Activated gamma-delta T cell (primary cell): Measurements from ENCODE around the gene ZFP90.
A peak's percentile ranks its signal among the peaks of the same experiment; 100 is the strongest.
"Not testable (repeated sequence)": the region's sequence is repeated elsewhere in the genome, so short reads cannot be mapped to it uniquely, and the experiment has no call there.

Experiments used
- DNase-seq: peaks from one replicate; lab custom pipeline; 2025; lab: John Stamatoyannopoulos, UW

ZFP90 gene

DNA sequence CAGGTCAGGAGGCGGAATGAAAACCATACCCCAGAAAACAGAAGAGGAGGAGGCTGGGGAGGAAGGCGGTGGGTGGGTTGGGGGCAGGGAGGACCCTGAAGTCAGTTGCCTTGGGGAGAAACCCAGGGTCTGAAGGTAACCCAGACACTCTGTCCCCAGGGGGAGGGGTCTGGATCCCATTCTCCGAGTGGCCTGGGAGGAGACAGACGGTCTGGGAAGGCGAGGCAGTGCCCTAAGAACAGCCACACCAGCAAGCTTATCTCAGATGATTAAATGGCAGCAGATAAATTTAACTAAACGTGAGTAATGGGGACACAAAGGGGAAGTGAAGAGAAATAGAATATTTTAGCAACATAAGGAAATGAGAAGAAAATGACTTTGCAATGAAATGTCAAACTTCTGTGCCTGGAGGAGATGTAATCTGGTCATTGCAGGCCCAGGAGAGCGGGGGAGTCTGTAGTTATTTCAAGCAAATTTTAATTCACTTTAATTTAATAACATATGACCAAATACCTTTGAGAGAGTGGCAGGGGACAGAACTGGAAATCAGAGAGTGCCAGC lies 21.4 kb upstream of the ZFP90 start:
- DNase-seq, result no peak

DNA sequence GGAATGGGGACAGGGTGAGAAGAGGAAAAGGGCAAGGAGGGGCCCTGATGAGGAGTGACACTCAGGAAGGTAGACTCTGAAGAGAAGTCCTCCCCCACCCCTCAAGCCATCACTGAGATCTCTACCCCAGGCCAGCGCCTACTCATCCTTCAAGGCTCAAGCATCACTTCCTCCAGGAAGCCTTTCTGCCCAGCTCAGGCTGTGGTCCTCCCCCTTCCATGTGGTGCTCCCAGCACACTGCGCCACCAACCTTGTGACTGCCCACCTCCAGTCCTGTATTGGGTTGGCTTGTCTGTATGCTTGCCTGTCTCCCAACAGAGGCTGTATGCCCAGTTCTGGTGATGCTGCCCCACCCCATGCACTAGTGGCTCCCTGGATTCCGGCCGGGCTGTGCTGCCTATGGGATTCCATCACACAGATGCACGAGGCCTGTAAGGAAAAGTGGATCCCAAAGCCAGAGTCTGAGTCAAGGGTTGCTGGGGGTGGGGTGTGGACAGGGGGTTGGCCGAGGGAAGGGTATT lies 19.8 kb upstream of the ZFP90 start:
- no peak for DNase-seq

DNA sequence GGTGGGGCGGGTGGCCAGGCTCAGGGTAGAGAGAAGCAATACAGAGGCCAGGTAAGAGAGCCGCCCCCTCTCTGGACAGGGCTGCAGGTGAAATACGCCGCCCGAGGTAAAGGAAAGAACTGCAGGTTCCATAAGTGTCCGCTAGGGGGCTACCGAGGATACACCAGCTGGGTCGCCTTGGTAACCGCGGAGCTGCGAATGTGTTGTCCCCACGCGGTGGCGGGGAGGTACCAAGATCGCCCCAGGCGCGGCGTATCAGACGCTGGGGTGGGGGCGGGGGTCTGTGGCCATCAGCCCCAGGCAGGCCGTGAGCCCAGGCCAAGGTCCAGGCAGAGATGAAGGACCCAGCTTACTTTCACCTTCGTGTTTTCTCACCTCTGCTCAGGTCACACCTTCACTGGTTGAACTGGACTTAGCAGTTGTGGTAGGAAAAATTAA lies 18.4 kb upstream of the ZFP90 start:
- peak; percentile 42 for DNase-seq

DNA sequence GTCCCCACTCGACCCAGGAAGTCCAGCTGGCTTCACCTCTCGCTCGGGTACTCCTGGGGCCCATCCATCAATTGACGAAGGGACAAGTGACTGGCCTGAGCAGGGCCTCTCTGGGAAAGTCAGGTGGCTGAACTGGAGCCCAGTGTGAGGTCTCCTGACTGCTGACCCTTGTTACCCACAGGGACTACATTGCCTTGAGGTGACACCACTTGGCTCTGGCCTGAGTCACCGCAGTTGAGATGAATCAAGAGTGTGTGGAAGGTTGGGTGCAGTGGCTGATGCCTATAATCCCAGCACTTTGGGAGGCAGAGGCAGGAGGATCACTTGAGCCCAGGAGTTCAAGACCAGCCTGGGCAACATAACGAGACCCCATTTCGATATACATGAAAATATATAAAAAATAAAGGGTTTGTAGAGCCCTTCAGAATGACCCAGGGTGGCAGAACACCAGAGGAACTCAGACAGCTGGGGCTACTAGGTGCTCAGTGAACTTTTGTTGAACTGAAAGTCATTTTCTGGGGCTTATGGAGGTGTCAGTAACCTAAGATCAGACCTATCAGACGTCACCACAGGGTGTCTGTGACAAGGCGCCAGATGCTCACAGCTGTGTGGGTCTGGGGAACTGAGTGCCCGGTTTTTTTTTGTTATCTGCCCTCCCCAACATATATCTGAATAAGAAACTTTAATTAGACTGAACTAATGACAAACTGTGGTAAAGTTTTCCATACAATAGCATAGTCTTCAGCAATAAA lies 14.8 kb upstream of the ZFP90 start:
- DNase-seq, result no peak

DNA sequence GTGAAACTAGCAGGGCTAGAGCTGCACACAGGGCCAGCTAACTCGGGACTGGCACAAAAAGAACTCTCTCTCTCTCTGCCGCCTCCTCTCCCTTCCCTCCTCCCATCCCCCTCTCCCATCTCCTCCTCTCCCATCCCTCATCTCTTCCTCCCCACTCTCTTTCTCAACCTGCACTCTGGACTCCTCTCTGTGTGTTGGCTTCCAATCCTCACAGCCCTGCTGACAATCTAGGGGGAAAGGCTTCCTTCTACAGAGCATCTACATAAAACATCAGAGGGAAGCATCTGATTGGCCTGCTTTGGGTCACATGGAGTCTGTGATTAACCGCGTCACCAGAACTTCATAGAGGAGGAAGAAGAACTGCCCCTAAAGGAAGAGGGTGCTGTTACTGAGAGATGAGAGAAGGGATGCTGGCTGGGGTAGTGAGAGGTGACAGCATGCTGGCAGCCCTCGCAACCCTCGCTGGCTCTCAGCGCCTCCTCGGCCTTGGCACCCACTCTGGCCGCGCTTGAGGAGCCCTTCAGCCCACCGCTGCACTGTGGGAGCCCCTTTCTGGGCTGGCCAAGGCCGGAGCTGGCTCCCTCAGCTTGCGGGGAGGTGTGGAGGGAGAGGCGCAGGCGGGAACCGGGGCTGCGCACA lies 12.8 kb upstream of the ZFP90 start:
- DNase-seq, result no peak

DNA sequence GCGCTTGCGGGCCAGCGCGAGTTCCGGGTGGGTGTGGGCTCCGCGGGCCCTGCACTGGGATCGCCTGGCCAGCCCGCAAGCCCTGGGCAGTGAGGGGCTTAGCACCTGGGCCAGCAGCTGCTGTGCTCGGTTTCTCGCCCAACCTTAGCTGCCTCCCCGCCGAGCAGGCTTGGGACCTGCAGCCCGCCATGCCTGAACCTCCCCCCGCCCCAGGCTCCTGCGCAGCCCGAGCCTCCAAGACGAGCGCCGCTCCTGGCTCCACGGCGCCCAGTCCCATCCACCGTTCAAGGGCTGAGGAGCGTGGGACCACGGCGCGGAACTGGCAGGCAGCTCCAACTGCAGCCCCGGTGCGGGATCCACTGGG lies 12.3 kb upstream of the ZFP90 start:
- DNase-seq, result no peak

DNA sequence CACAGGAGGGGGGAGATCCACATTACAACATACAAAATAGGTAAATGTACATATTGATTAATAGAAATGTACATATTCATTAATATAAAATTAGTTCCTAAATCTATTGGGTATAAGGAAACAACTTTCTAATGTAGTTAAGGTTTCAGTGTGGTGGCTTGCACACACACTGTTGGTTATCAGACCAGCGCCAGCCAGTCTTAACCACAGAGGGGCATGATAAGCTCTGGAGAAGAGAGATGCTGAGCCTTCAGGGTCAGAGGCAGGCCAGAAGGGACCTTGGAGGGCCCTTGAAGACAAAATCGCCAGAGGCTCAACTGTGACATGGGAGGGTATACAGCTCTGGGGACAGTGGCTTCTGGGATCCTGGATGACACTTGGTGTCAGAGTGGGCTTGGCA lies 10.9 kb upstream of the ZFP90 start:
- no peak for DNase-seq

DNA sequence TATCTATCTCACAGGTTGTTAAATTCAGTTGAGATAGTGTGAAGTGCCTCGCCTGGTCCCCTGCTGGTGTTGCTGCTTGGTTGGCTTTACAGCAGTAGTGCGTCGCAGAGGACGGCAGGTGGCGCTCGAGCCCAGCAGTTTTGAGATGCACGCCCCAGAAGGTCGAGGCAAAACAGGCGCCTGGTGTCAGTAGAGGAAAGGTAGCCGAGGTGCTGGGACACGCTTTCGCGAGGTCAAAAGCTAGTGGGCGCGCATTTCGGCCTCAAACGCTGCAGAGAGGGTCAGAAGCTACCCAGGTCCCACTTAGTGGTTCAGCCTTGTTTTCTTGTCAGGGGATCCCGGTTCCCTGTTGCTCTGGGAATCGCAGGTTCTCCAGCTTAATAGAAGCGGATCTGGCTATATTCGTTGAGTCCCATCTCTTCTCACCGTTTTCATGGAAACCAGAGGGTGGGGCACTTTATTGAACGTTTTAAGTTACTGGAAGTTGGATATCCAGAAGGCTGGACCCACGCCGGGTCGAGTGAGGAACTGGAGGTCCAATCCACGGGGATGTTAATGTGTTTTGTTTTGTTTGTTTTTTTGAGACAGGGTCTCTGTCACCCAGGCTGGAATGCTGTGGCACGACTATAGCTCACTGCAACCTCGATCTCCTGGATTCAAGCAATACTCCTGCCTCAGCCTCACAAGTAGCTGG lies 10.3 kb upstream of the ZFP90 start:
- DNase-seq, result peak; percentile 66

DNA sequence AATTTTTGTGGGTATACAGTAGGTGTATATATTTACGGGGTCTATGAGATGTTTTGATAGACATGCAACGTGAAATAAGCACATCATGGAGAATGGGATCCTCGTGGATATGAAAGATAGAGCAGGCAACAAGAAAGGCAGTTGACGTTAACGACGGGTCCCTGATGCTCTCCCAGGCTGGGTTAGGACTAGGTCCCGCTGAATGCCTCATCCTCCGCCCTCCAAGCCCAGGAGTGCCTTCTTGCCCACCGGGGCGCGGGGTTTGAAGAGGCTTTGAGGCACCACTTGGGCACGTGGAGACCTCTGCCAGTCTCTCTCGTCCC lies 9.5 kb upstream of the ZFP90 start:
- no peak for DNase-seq

DNA sequence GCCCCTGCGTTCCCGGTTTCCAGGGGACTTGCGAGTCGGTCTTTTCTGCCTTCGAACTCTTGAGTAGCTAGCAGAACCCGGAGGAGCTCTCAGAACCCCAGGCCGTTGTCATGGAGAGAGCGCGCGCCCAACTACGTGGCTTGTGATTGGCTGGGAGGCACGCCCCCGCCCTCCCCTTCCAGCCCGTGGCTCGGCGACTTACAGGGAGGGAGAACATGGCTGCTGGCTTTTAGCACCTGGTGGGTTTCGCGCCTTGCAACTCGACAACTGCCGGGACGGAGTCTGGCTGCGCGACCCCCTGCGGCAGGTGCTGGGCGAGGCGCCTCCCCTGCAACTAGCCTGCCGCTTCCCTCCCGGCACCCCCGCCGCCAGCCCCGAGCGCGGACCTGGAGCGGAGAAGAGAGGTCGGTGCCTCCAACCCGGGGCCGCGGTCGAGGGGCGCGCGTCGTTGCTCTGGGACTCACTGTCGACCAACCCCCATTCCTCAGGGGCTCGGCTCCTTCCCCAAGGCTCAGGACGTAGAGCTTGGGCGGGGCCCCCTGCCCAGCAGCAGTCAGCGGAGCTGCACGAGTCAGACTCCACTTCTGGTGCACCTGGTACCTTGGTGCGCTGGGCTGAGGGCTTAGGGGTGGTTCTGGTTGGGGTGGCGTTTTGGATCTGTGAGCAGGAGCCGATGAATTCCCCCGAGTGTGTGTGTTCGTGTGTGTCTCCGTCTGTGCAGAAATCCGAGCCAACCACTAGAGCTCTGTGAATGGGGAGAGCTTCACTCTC lies 9.0 kb upstream of the ZFP90 start:
- DNase-seq, result peak; percentile 66

DNA sequence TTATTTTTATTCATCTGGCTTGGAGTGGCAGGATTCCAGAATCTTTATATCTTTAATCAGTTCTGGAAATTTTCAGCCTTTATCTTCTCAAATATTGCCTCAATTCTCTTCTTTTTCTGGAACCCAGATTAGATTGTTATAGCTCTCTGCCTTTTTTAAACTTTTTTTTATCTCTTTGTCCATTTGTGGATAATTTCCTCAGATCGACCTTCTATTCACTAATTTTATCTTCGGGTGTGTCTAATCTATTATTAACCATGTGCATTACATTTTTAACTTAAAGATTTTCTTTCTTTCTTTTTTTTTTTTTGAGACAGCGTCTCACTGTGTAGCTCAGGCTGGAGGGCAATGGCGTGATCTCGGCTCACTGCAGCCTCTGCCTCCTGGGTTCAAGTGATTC lies 5.2 kb upstream of the ZFP90 start:
- no peak for DNase-seq

DNA sequence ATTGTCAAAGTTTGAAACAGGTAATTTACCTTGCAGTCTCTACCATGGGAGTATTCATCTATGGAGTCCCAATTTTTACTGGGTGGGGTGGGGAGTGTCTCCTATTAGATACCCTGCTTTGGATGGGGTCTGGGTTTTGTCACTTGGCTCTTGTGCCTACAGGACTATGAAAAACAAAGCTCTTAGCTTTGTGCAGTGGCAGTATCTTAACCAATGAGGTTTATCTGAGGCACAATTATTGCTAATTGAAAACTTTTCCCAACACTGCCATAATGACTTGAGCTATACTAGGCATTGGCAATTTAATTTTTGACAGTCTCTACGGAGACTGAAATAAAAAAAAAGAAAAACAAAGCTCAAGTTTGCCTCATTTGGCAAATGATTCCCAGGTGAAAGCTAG lies 3.8 kb upstream of the ZFP90 start:
- DNase-seq, result no peak

DNA sequence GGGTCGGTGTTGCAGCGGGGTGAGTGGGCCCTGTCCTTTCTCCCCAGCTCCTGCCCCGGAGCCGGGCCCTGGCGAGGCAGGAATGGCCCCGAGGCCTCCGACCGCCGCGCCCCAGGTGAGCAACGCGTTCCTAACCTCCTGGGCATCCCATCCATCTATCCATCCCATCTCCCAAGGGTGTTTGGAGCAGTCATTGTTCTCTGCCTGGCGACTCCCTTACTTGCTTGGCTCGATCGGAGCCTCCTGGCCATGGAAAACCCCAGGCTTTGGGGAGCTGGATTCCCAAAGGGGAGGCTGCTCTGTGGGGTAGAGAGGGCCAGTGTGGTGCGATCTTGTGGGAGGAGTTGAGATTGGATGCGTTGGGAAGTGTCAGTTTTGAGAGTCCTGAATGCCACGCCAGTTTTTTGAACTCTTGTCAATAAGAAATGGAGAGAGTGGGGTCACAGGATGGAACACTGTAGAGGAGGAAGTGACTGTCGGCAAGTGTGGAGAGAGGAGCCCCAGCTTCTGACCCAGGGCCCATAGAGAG lies 684 bp downstream of the ZFP90 start:
- DNase-seq, result no peak

DNA sequence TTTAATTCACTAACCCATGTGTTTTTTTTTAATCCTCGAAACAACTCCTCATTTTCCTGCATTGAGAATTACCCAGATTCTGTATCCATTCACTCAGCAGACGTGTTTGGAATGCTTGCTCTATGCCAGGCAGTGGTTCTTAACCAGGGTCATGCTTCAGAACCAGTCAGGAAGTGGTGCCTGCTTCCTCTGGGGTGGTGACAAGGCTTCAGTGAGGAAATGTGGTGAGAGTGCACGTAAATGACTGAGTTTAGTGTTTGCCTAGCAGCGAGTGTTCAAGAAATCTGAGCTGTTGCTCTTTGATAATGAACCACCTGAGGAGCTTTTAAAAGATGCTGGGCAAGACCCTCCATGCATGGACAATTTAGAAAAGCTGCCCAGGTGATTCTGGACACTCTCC lies 9.9 kb downstream of the ZFP90 start:
- no peak for DNase-seq

DNA sequence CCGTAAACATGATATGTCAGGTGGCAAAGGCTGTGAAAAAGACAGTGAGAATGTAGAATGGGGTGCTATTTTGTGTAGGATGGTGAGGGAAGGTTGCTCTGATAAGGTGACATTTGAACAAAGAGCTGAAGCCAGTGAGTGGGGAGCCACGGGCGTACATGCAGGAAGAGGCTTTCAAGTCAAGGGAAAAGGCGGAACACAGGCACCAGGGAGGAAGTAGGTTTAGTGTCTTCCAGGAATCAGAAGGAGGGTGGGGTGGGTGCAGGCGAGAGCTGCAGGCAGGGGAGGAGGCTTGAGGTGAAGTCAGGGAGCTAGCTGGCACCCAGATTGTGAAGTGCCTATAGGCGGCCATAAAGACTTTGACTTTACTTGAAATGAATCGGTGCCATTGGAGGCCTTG lies 14.1 kb downstream of the ZFP90 start:
- DNase-seq, result no peak

DNA sequence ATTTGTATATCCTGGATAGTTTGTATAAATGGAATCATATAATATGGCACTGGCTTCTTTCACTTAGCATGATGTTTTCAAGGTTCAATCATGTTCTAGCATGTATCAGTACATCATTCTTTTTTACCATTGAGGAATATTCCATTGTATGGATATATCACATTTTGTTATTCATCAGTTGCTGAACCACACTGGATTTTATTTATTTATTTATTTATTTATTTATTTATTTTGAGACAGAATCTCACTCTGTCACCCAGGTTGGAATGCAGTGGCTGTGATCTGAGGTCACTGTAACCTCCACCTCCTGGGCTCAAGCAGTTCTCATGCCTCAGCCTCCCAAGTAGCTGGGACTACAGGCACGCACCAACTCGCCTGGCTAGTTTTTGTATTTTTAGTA lies 21.2 kb downstream of the ZFP90 start:
- DNase-seq, result not testable (repeated sequence)

DNA sequence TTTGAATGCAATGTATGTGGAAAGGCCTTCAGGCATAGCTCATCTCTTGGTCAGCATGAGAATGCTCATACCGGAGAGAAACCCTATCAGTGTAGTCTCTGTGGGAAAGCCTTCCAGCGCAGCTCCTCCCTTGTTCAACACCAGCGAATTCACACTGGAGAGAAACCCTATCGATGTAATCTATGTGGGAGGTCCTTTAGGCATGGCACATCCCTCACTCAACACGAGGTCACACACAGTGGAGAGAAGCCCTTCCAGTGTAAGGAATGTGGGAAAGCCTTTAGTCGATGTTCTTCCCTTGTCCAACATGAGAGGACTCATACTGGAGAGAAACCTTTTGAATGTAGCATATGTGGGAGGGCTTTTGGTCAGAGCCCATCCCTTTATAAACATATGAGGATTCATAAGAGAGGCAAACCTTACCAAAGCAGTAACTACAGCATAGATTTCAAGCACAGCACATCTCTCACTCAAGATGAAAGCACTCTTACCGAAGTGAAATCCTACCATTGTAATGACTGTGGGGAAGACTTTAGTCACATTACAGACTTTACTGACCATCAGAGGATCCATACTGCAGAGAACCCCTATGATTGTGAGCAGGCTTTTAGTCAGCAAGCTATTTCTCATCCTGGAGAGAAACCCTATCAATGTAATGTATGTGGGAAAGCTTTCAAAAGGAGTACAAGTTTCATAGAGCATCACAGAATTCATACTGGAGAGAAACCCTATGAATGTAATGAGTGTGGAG lies 24.7 kb downstream of the ZFP90 start:
- DNase-seq, result no peak

DNA sequence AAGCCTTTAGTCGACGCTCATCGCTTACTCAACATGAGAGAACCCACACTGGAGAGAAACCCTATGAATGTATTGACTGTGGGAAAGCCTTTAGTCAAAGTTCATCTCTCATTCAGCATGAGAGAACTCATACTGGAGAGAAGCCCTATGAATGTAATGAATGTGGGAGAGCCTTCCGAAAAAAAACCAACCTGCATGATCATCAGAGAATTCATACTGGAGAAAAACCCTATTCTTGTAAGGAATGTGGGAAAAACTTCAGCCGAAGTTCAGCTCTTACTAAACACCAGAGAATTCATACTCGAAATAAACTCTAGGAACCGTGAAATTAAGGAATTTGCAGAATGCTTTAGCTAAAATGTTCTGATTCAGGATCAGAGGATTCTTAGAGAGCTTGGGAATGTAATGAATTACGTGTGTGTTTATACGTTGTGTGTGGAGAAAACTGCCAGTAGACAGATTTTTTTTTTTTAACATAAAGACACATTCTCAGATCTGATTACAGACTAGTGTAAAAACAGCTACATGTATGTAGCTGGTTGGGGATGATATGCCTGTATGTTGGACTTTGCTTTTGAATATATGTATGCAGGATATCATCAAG lies 25.4 kb downstream of the ZFP90 start:
- no peak for DNase-seq

DNA sequence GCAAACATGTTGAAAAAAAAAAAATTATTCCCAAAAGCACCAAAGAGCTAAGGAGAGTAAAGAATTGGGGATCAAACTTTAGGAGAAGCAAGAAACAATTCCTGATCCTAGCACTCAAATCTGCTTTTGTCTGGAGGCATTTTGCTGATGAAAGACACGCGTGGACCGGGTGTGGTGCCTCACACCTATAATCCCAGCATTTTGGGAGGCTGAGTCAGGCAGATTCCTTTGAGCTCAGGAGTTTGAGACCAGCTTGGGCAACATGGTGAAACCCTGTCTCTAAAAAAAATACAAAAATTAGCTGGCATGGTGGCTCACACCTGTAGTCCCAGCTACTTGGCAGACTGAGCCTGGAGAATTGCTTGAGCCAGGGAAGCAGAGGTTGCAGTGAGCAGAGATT lies 35.4 kb downstream of the ZFP90 start:
- no peak for DNase-seq

DNA sequence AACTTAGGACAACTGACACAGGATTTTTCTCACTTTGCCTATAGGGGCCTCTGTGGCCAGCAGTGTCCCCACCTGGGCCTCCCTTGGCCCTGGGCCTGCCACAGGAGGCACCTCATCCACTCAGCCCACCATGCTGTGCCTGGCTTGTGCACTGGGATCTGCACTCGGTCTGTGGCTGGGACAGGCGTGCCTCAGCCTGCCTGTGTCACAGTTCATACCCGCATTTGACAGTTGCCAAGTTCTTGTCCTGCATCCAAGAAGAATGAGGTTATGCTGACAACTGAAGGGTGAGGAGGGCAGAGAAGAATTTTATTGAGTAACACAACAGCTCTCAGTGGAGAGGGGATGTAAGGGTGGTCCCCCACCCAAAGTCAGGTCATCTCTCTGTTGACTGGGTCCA lies 36.0 kb downstream of the ZFP90 start:
- no peak for DNase-seq
